Measurements from ENCODE around the gene IL1RAPL2.

- TF ChIP-seq POLR2AphosphoS5 (IDR thresholded peaks at IDR 0.05; ENCODE audit: borderline replicate concordance, low read depth, low read length) (no peak), EZH2 (IDR thresholded peaks at IDR 0.05) (no peak)
These were observed 1043.5 kb downstream of the IL1RAPL2 start for GRCh38 chrX:105609530-105609929.
